Measurements from ENCODE around the gene VRK1.

DNA sequence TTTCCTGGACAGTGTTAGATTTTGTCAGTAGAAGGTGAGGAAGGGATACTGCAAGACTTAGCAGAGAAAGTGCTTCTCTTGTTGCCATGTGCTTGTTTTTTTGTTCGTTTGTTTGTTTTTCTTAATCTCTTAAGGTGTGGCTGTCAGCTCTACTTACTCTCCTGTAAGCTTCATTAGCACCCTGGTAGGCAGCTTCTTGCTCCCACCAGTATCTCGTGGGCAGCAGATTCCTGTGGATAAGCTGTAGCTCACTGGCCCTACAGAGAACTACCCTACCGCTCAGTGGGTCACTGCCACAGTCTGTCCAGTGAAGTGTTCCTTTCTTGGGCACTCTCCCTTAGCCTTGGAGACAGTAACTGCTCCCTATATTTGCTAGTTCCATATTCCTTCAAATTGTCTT lies 30.1 kb downstream of the VRK1 start:
- TF ChIP-seq CTCF (IDR thresholded peaks at IDR 0.05), result no peak
- no peak for TF ChIP-seq EP300 (IDR thresholded peaks at IDR 0.05)
- TF ChIP-seq POLR2A (IDR thresholded peaks at IDR 0.05), result no peak
- TF ChIP-seq POLR2AphosphoS5 (IDR thresholded peaks at IDR 0.05), result no peak
